Activated CD8-positive, alpha-beta memory T cell treated with anti-CD3 and anti-CD28 coated beads, Interleukin-2, amount 10 ng/mL, durations not matched to agents 7 days and 5 days (primary cell): ENCODE measurements around the gene EID1. TPM values are rescaled to one million over a fixed set of nuclear protein-coding genes. Genes with fewer than 3 reads are reported as not detected.
A peak's percentile ranks its signal among the peaks of the same experiment; 100 is the strongest.

Source experiments
- ATAC-seq: fragments of 150-1000 bp; cut with Tn5 transposase; one replicate; pipeline ENCODE4 v1.10.0; 2021; ENCODE audit warnings: moderate library complexity
- CTCF ChIA-PET: fragments of 350-600 bp; sonication (Branson Sonifier 250); formaldehyde crosslinking; loops from one replicate; lab custom pipeline; 2021; ENCODE audit warnings: antibody characterized with exemption; lab: Charles Lee
- DNase-seq: peaks from one replicate; pipeline ENCODE4 v3.0.0-alpha.2; 2020
- H3K27ac Mint-ChIP-seq: one replicate; pipeline ENCODE4 v1.8.0; 2021; ENCODE audit warnings: mild to moderate bottlenecking, mixed read lengths
- H3K27me3 Mint-ChIP-seq: one replicate; pipeline ENCODE4 v1.8.0; 2021; ENCODE audit warnings: mixed read lengths
- H3K36me3 Mint-ChIP-seq: one replicate; pipeline ENCODE4 v1.8.0; 2021; ENCODE audit warnings: mild to moderate bottlenecking, mixed read lengths
- H3K4me1 Mint-ChIP-seq: one replicate; pipeline ENCODE4 v1.8.0; 2021; ENCODE audit warnings: mixed read lengths
- H3K4me3 Mint-ChIP-seq: one replicate; pipeline ENCODE4 v1.8.0; 2021; ENCODE audit warnings: mild to moderate bottlenecking, moderate library complexity, mixed read lengths
- H3K9me3 Mint-ChIP-seq: one replicate; pipeline ENCODE4 v1.8.0; 2022; ENCODE audit warnings: low read depth, mixed read lengths
- total RNA-seq, 2 experiments: library from RNA; stranded (reverse); gene quantifications; one replicate each; pipeline ENCODE4 v1.2.3, GENCODE V29; 2021

The EID1 gene
- total RNA-seq, 2 experiments from 2014 or later: 100 to 133 TPM

- Mint-ChIP-seq H3K9me3 (peaks cover 2% of the 10 kb centered on the region), H3K4me1 (peaks cover 14% of the 10 kb centered on the region), H3K36me3 (peaks cover 7% of the 10 kb centered on the region), H3K27ac (no peak overlapping the region), H3K4me3 (no peak overlapping the region), H3K27me3 (peaks cover 22% of the 10 kb centered on the region)
- DNase-seq: no peak
- CTCF ChIA-PET: interaction anchor here (0.6 to 7.5 kb wide), 3 partner anchors 107 to 328 kb away, joined by 3 to 86 read pairs (median 3); partner anchors contain the start of gene SHC4
- ATAC-seq: no peak
These were observed 21.0 kb upstream of the EID1 start for GRCh38 chr15:48856942-48857341.

GRCh38 chr15:48858401-48858800 lies 19.5 kb upstream of the EID1 start:
- ATAC-seq: peak; percentile 58
- CTCF ChIA-PET: interaction anchor here (1.0 to 7.5 kb wide), 5 partner anchors 10 to 564 kb away, joined by 3 to 86 read pairs (median 7); partner anchors contain the start of genes FGF7 and SHC4
- DNase-seq: peak; percentile 64

GRCh38 chr15:48859426-48859825 lies 18.5 kb upstream of the EID1 start:
- Mint-ChIP-seq H3K9me3 (no peaks in the 10 kb centered on the region), H3K36me3 (peaks cover 4% of the 10 kb centered on the region), H3K27me3 (peaks cover 15% of the 10 kb centered on the region), H3K4me3 (no peak overlapping the region), H3K27ac (no peak overlapping the region), H3K4me1 (peaks cover 23% of the 10 kb centered on the region)
- ATAC-seq: no peak
- CTCF ChIA-PET: interaction anchor here (0.7 to 7.5 kb wide), 8 partner anchors 9 to 563 kb away, joined by 3 to 86 read pairs (median 5); partner anchors contain the start of genes EID1, FGF7, SECISBP2L and SHC4
- no peak for DNase-seq

More at GRCh38 chr15:48858401-48858800, 19.5 kb upstream of the EID1 start:
- Mint-ChIP-seq H3K27me3 (peaks cover 22% of the 10 kb centered on the region), H3K4me1 (peaks cover 23% of the 10 kb centered on the region), H3K27ac (no peak overlapping the region), H3K4me3 (no peak overlapping the region), H3K36me3 (peaks cover 7% of the 10 kb centered on the region), H3K9me3 (peaks cover 2% of the 10 kb centered on the region)

GRCh38 chr15:48861813-48862431 lies 16.0 kb upstream of the EID1 start:
- Mint-ChIP-seq H3K27me3 (peaks cover 9% of the 10 kb centered on the region), H3K36me3 (peaks cover 2% of the 10 kb centered on the region), H3K4me1 (peaks cover 29% of the 10 kb centered on the region), H3K27ac (no peak overlapping the region), H3K9me3 (no peaks in the 10 kb centered on the region), H3K4me3 (no peak overlapping the region)
- DNase-seq: peak; percentile 58
- ATAC-seq: peak; percentile 62
- CTCF ChIA-PET: interaction anchor here (0.7 to 7.5 kb wide), 23 partner anchors 10 to 1283 kb away, joined by 3 to 86 read pairs (median 4); partner anchors contain the start of genes EID1, FGF7, SECISBP2L and SHC4

- CTCF ChIA-PET: interaction anchor here (1.0 to 7.5 kb wide), 13 partner anchors 9 to 560 kb away, joined by 3 to 86 read pairs (median 5); partner anchors contain the start of genes EID1, FGF7, SECISBP2L and SHC4
- peak overlapping the region; percentile 67 for H3K27ac Mint-ChIP-seq
- peaks cover 29% of the 10 kb centered on the region for H3K4me1 Mint-ChIP-seq
- H3K27me3 Mint-ChIP-seq: peaks cover 9% of the 10 kb centered on the region
- ATAC-seq (peak; percentile 72), DNase-seq (peak; percentile 55)
- peaks cover 2% of the 10 kb centered on the region for H3K36me3 Mint-ChIP-seq
- H3K4me3 Mint-ChIP-seq: no peak overlapping the region
- no peaks in the 10 kb centered on the region for H3K9me3 Mint-ChIP-seq
These were observed 15.2 kb upstream of the EID1 start for GRCh38 chr15:48862705-48863104.

GRCh38 chr15:48865370-48866079 lies 12.4 kb upstream of the EID1 start:
- DNase-seq (no peak), ATAC-seq (no peak)
- peaks cover 18% of the 10 kb centered on the region for H3K4me1 Mint-ChIP-seq
- H3K9me3 Mint-ChIP-seq: no peaks in the 10 kb centered on the region
- CTCF ChIA-PET: interaction anchor here (0.9 to 1.7 kb wide), 4 partner anchors 8 to 280 kb away, joined by 3 to 8 read pairs (median 4); partner anchors contain the start of gene EID1
- H3K27me3 Mint-ChIP-seq: peaks cover 6% of the 10 kb centered on the region
- no peak overlapping the region for H3K27ac Mint-ChIP-seq
- H3K36me3 Mint-ChIP-seq: peaks cover 3% of the 10 kb centered on the region
- H3K4me3 Mint-ChIP-seq: no peak overlapping the region

GRCh38 chr15:48866141-48866563 lies 11.8 kb upstream of the EID1 start:
- H3K4me3 Mint-ChIP-seq: no peak overlapping the region
- peaks cover 12% of the 10 kb centered on the region for H3K27me3 Mint-ChIP-seq
- H3K9me3 Mint-ChIP-seq: no peaks in the 10 kb centered on the region
- no peak overlapping the region for H3K27ac Mint-ChIP-seq
- H3K36me3 Mint-ChIP-seq: peaks cover 5% of the 10 kb centered on the region
- DNase-seq (no peak), ATAC-seq (no peak)
- peaks cover 18% of the 10 kb centered on the region for H3K4me1 Mint-ChIP-seq
- CTCF ChIA-PET: interaction anchor here (1.1 to 1.8 kb wide), 2 partner anchors 99 to 109 kb away, joined by 4 to 7 read pairs; no protein-coding TSS in a partner anchor

GRCh38 chr15:48868023-48868422 lies 9.9 kb upstream of the EID1 start:
- Mint-ChIP-seq H3K27me3 (peaks cover 23% of the 10 kb centered on the region), H3K27ac (no peak overlapping the region), H3K4me3 (no peak overlapping the region), H3K4me1 (peaks cover 6% of the 10 kb centered on the region), H3K36me3 (peaks cover 7% of the 10 kb centered on the region), H3K9me3 (no peaks in the 10 kb centered on the region)
- ATAC-seq: no peak
- no peak for DNase-seq
- CTCF ChIA-PET: interaction anchor here (1.2 kb wide), 2 partner anchors 22 to 98 kb away, joined by 3 read pairs; no protein-coding TSS in a partner anchor

- Mint-ChIP-seq H3K36me3 (peaks cover 7% of the 10 kb centered on the region), H3K27me3 (peaks cover 25% of the 10 kb centered on the region), H3K4me1 (peaks cover 6% of the 10 kb centered on the region), H3K4me3 (no peak overlapping the region), H3K9me3 (no peaks in the 10 kb centered on the region), H3K27ac (no peak overlapping the region)
- no peak for DNase-seq
- ATAC-seq: no peak
- CTCF ChIA-PET: interaction anchor here (1.0 to 1.2 kb wide), 2 partner anchors 10 to 97 kb away, joined by 3 read pairs; no protein-coding TSS in a partner anchor
These were observed 9.4 kb upstream of the EID1 start for GRCh38 chr15:48868536-48868935.

GRCh38 chr15:48869966-48870365 lies 8.0 kb upstream of the EID1 start:
- no peak for ATAC-seq
- peaks cover 5% of the 10 kb centered on the region for H3K36me3 Mint-ChIP-seq
- no peak for DNase-seq
- peaks cover 30% of the 10 kb centered on the region for H3K27me3 Mint-ChIP-seq
- peaks cover 13% of the 10 kb centered on the region for H3K4me1 Mint-ChIP-seq
- H3K27ac Mint-ChIP-seq: no peak overlapping the region
- H3K4me3 Mint-ChIP-seq: no peak overlapping the region
- CTCF ChIA-PET: interaction anchor here (1.3 kb wide), 1 partner anchor 9 kb away, joined by 4 read pairs; no protein-coding TSS in a partner anchor
- no peaks in the 10 kb centered on the region for H3K9me3 Mint-ChIP-seq

- H3K27ac Mint-ChIP-seq: no peak overlapping the region
- ATAC-seq (no peak), DNase-seq (no peak)
- peaks cover 21% of the 10 kb centered on the region for H3K4me1 Mint-ChIP-seq
- peaks cover 30% of the 10 kb centered on the region for H3K27me3 Mint-ChIP-seq
- no peak overlapping the region for H3K4me3 Mint-ChIP-seq
- peaks cover 5% of the 10 kb centered on the region for H3K36me3 Mint-ChIP-seq
- CTCF ChIA-PET: interaction anchor here (0.6 to 2.2 kb wide), 4 partner anchors 9 to 1274 kb away, joined by 3 to 8 read pairs (median 3); no protein-coding TSS in a partner anchor
- no peaks in the 10 kb centered on the region for H3K9me3 Mint-ChIP-seq
These were observed 6.4 kb upstream of the EID1 start for GRCh38 chr15:48871542-48871941.

- ATAC-seq: no peak
- no peak overlapping the region for H3K27ac Mint-ChIP-seq
- peaks cover 7% of the 10 kb centered on the region for H3K36me3 Mint-ChIP-seq
- peaks cover 28% of the 10 kb centered on the region for H3K4me1 Mint-ChIP-seq
- H3K9me3 Mint-ChIP-seq: no peaks in the 10 kb centered on the region
- H3K27me3 Mint-ChIP-seq: peaks cover 30% of the 10 kb centered on the region
- CTCF ChIA-PET: interaction anchor here (1.0 to 2.2 kb wide), 3 partner anchors 10 to 103 kb away, joined by 3 to 8 read pairs (median 4); no protein-coding TSS in a partner anchor
- no peak for DNase-seq
- no peak overlapping the region for H3K4me3 Mint-ChIP-seq
These were observed 5.3 kb upstream of the EID1 start for GRCh38 chr15:48872632-48873031.
